ENCODE results near the gene MSI2.

The MSI2 gene

GRCh38 chr17:57515662-57516211 is 259.4 kb downstream of the MSI2 start:
- no peak for DNase-seq

- peak in 1 of 2 experiments; percentile 6 for DNase-seq
Observed at GRCh38 chr17:57516290-57517230, 260.2 kb downstream of the MSI2 start.

- no peak for DNase-seq
Observed at GRCh38 chr17:57517273-57517631, 260.9 kb downstream of the MSI2 start.

- peak; percentile 19 to 63 for DNase-seq
Observed at GRCh38 chr17:57517632-57518456, 261.5 kb downstream of the MSI2 start.

- peak; percentile 52 to 88 for DNase-seq
Observed at GRCh38 chr17:57518587-57519581, 262.6 kb downstream of the MSI2 start.

- DNase-seq, result no peak
Observed at GRCh38 chr17:57519800-57520199, 263.5 kb downstream of the MSI2 start.

- DNase-seq, result peak in 1 of 2 experiments; percentile 16
Observed at GRCh38 chr17:57521606-57522005, 265.3 kb downstream of the MSI2 start.

- no peak for DNase-seq
Observed at GRCh38 chr17:57522042-57523005, 266.0 kb downstream of the MSI2 start.

GRCh38 chr17:57523926-57524632 is 267.8 kb downstream of the MSI2 start:
- peak in 1 of 2 experiments; percentile 17 for DNase-seq

GRCh38 chr17:57524839-57525568 is 268.7 kb downstream of the MSI2 start:
- DNase-seq, result no peak

- no peak for DNase-seq
Observed at GRCh38 chr17:57527221-57528057, 271.1 kb downstream of the MSI2 start.

GRCh38 chr17:57528058-57528451 is 271.7 kb downstream of the MSI2 start:
- no peak for DNase-seq

- DNase-seq, result no peak
Observed at GRCh38 chr17:57530026-57530425, 273.7 kb downstream of the MSI2 start.

GRCh38 chr17:57530508-57530907 is 274.2 kb downstream of the MSI2 start:
- DNase-seq, result no peak

GRCh38 chr17:57531078-57531477 is 274.8 kb downstream of the MSI2 start:
- no peak for DNase-seq

- DNase-seq, result no peak
Observed at GRCh38 chr17:57531648-57532504, 275.6 kb downstream of the MSI2 start.

- no peak for DNase-seq
Observed at GRCh38 chr17:57532556-57532955, 276.2 kb downstream of the MSI2 start.

GRCh38 chr17:57532966-57533365 is 276.6 kb downstream of the MSI2 start:
- no peak for DNase-seq

All from NCI-H446 (cell line).